ENCODE results near the gene PGBD2. TPM values are rescaled to one million over a fixed set of nuclear protein-coding genes. Genes with fewer than 3 reads are reported as not detected.

The PGBD2 gene
- polyA plus RNA-seq, 2 of the 4 experiments (the other 2 are of a cell fraction) = 5.6 to 7.1 TPM

DNA sequence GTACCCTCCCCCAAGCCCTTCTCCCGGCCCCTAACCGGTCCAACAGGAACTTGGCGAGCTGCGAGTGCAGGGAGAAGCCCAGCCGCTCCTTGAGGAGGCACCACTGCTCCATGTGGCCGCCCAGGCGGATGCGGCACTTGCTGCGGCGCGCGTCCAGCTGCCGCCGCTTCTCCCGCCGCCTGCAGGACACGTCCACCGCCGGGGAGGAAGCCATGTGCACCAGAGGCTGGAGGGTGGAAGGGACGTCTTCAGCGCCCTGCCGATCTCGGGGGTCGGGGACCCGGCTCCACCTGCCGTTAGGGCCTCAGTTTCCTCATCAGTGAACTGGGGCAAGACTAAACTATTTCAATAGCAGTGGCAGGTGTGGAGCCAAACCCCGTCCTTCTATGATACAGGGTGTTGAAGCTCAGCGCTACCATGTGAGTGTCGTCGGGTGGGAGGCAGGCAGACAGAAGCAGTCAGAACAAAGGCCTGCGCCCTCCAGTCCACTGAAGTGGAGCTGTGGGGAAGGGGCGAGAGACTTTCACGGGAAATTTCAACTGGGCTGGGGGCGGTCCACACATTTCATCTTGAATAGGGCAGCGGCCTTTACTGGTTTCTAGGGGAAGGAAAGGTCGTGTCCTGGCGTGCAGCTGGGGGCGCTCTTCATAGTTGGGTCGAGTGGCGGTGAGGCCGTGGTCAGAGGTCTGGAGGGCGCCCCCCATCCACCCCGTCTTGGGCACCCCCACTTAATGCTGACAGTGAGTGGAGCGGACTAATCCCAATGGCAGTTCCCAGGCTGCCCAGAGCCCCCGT lies 47.7 kb upstream of the PGBD2 start (continued):
- TF ChIP-seq TP53 (CRISPR knock-in tag; IDR thresholded peaks at IDR 0.05) (no peak; the same call in 1 of the 2 replicates), HOXA7 (CRISPR knock-in tag; IDR thresholded peaks at IDR 0.05) (no peak), HDAC2 (IDR thresholded peaks at IDR 0.05) (no peak), RNF2 (IDR thresholded peaks at IDR 0.05; ENCODE audit: borderline replicate concordance, low read depth) (peak; percentile 24; the same call in 1 of the 2 replicates), ZC3H11A (IDR thresholded peaks at IDR 0.05) (no peak), ZSCAN20 (CRISPR knock-in tag; IDR thresholded peaks at IDR 0.05) (no peak), ATOH8 (CRISPR knock-in tag; IDR thresholded peaks at IDR 0.05; ENCODE audit: low read depth) (no peak; the same call in 1 of the 2 replicates), SREBF2 (IDR thresholded peaks at IDR 0.05) (no peak), JUN (IDR thresholded peaks at IDR 0.05) (no peak; a peak in 1 of 5 replicates), FOSB (CRISPR knock-in tag; IDR thresholded peaks at IDR 0.05) (no peak), FOXS1 (CRISPR knock-in tag; IDR thresholded peaks at IDR 0.05) (no peak), PHF8 (IDR thresholded peaks at IDR 0.05; ENCODE audit: borderline replicate concordance, low read depth) (peak; percentile 51; the same call in 1 of the 2 replicates), EHMT2 (IDR thresholded peaks at IDR 0.05; ENCODE audit: low read depth) (no peak), ZNF302 (CRISPR knock-in tag; IDR thresholded peaks at IDR 0.05) (no peak), KDM5A (IDR thresholded peaks at IDR 0.05) (no peak), HOXB13 (CRISPR knock-in tag; IDR thresholded peaks at IDR 0.05; ENCODE audit: low read depth) (0 out of 2 replicates have a peak, but pooled peaks have one; percentile 30), CBX2 (IDR thresholded peaks at IDR 0.05; ENCODE audit: borderline replicate concordance, low read depth) (no peak), E2F6 (IDR thresholded peaks at IDR 0.05; ENCODE audit: borderline replicate concordance, low read depth) (no peak; the same call in none of the 2 replicates), KDM1A (IDR thresholded peaks at IDR 0.05; ENCODE audit: low read depth) (no peak), NPAS2 (CRISPR knock-in tag; IDR thresholded peaks at IDR 0.05; ENCODE audit: borderline replicate concordance) (no peak), RFX5 (IDR thresholded peaks at IDR 0.05) (no peak), POLR2A (IDR thresholded peaks at IDR 0.05; ENCODE audit: low read length) (peak; percentile 44), ZFP36 (IDR thresholded peaks at IDR 0.05; ENCODE audit: borderline replicate concordance, partially characterized antibody) (no peak), MYC (IDR thresholded peaks at IDR 0.05; ENCODE audit: borderline replicate concordance, low read length) (peak; percentile 64; the same call in 1 of the 2 replicates), BHLHE40 (IDR thresholded peaks at IDR 0.05; ENCODE audit: low read depth, low read length) (no peak), RARB (CRISPR knock-in tag; IDR thresholded peaks at IDR 0.05) (no peak), ESRRA (IDR thresholded peaks at IDR 0.05; ENCODE audit: borderline replicate concordance, low read length) (no peak)
- TF ChIP-seq, protein P1, sequence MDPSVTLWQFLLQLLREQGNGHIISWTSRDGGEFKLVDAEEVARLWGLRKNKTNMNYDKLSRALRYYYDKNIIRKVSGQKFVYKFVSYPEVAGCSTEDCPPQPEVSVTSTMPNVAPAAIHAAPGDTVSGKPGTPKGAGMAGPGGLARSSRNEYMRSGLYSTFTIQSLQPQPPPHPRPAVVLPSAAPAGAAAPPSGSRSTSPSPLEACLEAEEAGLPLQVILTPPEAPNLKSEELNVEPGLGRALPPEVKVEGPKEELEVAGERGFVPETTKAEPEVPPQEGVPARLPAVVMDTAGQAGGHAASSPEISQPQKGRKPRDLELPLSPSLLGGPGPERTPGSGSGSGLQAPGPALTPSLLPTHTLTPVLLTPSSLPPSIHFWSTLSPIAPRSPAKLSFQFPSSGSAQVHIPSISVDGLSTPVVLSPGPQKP (IDR thresholded peaks at IDR 0.05; ENCODE audit: low read depth, low read length) = no peak
- TF ChIP-seq, protein P2, sequence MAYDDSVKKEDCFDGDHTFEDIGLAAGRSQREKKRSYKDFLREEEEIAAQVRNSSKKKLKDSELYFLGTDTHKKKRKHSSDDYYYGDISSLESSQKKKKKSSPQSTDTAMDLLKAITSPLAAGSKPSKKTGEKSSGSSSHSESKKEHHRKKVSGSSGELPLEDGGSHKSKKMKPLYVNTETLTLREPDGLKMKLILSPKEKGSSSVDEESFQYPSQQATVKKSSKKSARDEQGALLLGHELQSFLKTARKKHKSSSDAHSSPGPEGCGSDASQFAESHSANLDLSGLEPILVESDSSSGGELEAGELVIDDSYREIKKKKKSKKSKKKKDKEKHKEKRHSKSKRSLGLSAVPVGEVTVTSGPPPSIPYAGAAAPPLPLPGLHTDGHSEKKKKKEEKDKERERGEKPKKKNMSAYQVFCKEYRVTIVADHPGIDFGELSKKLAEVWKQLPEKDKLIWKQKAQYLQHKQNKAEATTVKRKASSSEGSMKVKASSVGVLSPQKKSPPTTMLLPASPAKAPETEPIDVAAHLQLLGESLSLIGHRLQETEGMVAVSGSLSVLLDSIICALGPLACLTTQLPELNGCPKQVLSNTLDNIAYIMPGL (CRISPR knock-in tag; IDR thresholded peaks at IDR 0.05; ENCODE audit: borderline replicate concordance) = no peak
- TF ChIP-seq, protein P3, sequence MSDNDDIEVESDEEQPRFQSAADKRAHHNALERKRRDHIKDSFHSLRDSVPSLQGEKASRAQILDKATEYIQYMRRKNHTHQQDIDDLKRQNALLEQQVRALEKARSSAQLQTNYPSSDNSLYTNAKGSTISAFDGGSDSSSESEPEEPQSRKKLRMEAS (IDR thresholded peaks at IDR 0.05) = peak; percentile 84
- TF ChIP-seq, protein P4, sequence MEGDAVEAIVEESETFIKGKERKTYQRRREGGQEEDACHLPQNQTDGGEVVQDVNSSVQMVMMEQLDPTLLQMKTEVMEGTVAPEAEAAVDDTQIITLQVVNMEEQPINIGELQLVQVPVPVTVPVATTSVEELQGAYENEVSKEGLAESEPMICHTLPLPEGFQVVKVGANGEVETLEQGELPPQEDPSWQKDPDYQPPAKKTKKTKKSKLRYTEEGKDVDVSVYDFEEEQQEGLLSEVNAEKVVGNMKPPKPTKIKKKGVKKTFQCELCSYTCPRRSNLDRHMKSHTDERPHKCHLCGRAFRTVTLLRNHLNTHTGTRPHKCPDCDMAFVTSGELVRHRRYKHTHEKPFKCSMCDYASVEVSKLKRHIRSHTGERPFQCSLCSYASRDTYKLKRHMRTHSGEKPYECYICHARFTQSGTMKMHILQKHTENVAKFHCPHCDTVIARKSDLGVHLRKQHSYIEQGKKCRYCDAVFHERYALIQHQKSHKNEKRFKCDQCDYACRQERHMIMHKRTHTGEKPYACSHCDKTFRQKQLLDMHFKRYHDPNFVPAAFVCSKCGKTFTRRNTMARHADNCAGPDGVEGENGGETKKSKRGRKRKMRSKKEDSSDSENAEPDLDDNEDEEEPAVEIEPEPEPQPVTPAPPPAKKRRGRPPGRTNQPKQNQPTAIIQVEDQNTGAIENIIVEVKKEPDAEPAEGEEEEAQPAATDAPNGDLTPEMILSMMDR (IDR thresholded peaks at IDR 0.05) = peak; percentile 65
- TF ChIP-seq, protein P5, sequence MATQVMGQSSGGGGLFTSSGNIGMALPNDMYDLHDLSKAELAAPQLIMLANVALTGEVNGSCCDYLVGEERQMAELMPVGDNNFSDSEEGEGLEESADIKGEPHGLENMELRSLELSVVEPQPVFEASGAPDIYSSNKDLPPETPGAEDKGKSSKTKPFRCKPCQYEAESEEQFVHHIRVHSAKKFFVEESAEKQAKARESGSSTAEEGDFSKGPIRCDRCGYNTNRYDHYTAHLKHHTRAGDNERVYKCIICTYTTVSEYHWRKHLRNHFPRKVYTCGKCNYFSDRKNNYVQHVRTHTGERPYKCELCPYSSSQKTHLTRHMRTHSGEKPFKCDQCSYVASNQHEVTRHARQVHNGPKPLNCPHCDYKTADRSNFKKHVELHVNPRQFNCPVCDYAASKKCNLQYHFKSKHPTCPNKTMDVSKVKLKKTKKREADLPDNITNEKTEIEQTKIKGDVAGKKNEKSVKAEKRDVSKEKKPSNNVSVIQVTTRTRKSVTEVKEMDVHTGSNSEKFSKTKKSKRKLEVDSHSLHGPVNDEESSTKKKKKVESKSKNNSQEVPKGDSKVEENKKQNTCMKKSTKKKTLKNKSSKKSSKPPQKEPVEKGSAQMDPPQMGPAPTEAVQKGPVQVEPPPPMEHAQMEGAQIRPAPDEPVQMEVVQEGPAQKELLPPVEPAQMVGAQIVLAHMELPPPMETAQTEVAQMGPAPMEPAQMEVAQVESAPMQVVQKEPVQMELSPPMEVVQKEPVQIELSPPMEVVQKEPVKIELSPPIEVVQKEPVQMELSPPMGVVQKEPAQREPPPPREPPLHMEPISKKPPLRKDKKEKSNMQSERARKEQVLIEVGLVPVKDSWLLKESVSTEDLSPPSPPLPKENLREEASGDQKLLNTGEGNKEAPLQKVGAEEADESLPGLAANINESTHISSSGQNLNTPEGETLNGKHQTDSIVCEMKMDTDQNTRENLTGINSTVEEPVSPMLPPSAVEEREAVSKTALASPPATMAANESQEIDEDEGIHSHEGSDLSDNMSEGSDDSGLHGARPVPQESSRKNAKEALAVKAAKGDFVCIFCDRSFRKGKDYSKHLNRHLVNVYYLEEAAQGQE (IDR thresholded peaks at IDR 0.05) = no peak

Data from A549 (cell line).